COLO668 (cell line): ENCODE measurements around the gene DDC.

ENCODE experiments used
- DNase-seq: peaks from one replicate; lab custom pipeline; 2025; ENCODE audit not compliant: unreplicated experiment; lab: John Stamatoyannopoulos, UW

The DDC gene

DNA sequence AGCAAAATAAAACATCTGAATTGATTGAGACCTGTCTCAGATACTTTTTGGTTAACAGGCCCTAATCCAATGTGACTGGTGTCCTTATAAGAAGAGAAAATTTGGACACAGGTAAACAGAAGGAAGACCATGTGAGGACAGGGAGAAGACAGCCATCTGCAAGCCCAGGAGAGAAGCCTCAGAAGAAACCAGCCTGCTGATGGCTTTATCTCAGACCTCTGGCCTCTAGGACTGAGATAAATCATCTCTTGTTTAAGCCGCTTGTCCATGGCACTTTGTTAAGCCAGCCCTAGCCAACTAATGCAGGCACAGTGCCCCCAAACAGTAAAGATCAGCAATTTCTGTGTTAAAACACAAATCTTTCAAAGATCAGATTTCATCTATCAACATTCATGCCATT is 73.3 kb downstream of the DDC start:
- no peak for DNase-seq

DNA sequence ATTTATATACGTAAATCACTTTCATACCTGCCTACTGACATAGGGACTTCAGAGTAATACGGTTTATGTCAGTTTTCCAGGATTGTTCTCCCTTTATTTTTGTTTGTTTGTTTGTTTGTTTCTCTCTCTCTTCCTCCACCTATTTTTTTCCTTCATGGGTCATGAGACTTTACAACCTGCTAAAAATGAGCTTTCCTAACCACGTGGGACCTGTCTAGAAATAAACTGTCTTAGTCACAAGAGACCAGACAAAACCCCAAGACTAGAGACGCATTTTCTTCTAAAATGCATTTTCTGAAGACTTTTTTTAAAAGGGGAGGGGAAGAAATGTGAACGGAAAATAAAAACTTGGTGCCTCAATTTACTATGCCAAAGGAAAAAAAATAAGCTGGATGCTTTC is 74.0 kb downstream of the DDC start:
- DNase-seq = no peak

- DNase-seq = no peak
These were observed 76.8 kb downstream of the DDC start for GRCh38 chr7:50488379-50488778.

DNA sequence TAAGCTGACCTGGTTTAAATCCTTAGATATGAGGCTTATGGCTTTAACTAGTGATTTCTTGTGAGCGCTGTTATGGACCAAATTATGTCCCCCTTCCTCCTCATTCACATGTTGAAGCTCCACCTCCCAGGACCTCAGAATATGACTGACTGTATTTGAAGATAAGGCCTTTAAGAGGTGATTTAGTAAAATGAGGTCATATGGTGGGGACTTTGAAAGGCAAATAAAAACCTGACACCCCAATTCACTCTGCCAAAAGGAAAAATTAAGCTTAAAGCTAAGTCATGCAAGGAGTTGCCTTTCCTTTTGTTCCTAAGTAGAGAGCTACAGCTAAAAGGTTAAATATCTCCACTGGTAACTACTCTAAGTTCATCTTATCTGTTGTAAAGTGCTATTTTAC is 78.7 kb downstream of the DDC start:
- no peak for DNase-seq

DNA sequence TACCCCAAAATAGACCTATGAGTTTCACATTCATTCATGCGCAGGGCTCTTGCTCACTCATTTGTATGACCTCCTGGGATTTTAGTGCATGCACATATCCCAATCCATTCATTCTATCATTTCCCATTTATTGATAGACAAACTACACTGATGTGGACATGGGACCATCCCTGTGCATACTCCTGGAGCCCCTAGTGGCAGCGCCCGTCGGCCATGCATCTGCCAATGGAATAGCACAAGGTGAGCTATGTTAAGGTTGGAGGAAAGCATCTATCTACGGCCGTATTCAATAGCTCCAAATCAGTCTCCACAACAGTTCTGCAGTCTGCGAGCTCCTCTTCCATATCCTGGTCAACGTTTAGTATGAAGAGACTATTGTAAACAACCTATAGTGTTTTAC is 83.3 kb downstream of the DDC start:
- peak; percentile 22 for DNase-seq

DNA sequence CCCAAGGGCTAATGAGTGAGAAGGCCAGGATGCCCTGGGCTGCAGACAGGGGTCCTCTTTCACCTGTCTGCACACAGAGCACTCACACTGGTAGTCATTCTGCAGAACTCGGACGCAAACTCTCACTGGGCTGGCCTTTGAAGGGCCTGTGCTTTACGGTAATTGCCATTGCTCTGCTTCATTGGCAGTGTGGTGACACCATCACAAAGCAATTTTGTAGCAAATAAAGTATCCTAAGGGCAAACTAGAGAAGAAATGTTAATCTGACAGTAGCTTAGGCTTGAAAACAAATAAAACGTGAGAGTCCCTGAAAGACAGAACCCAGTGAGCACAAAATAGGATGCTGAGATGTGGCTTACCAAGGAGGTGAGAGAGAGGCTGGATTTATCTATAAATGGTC is 84.4 kb downstream of the DDC start:
- DNase-seq = no peak

DNA sequence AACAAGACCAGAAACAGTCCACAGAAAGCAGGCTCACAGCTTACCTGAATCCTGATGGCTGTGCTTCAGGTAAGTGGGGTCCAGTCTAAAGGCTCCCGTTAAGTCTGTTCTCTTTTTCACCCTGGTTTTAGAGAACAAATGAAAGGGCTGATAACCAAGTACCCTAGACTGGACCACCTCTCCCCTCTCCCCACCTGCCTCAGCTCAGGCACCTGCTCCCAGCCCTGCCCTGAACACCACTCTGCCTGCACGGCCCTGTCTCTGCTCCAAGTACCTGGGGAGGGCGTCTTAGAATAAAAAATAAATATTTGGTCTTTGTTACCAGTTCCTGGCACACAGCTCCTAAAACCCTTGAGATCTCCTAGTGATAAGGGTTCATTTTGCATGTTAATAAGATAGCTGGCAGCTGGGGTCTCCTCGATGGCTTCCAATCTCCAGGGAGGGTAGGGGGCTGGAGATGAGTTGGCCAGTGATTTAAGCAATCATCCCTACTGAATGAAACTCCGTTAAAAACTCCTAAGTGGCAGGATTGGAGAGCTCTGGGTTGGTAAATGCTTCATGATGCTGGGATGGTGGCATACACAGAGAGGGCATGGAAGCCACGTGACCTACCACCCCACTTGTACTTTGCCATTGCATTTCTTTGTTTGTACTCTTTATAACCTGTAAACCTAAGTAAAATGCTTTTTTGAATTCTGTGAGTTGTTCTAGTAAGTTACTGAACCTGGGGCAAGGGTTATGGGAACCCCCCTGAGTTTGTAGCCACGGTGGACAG is 85.3 kb downstream of the DDC start:
- DNase-seq = no peak

DNA sequence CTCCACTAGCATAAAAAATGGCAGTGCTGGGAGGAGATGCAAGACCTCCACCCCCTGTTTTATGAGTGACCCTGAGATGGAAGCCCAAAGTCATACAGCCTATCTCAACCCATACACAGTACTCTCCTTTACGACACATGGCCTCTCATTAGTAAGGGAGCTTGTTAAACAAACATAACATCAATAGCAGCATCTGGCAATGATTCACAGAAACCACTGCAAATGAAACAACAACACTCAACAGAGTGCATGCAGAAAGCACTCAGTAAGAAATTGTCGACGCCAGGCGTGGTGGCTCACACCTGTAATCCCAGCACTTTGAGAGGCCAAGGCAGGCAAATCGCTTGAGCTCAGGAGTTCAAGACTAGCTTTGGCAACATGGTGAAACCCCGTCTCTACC is 87.6 kb downstream of the DDC start:
- DNase-seq = peak; percentile 57

- no peak for DNase-seq
These were observed 88.1 kb downstream of the DDC start for GRCh38 chr7:50476953-50477625.

DNA sequence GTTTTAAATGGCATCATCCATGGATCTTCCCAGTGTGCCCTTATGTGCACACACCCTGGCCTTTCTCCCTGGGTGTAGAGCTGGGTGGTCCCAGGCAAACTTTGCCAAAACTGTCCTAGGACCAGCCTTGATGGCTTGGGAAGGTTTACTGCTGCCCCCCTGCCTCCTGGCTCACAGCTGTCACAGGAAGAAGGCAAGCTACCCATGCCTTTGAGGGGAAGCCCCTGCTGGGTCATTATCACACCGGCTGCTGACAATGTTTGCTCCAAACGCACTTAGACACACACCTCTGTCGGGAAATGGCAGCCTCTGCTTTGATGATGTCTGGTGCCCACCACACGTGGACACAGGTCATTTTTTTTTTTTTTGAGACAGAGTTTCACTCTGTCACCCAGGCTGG is 89.9 kb downstream of the DDC start:
- peak; percentile 31 for DNase-seq

DNA sequence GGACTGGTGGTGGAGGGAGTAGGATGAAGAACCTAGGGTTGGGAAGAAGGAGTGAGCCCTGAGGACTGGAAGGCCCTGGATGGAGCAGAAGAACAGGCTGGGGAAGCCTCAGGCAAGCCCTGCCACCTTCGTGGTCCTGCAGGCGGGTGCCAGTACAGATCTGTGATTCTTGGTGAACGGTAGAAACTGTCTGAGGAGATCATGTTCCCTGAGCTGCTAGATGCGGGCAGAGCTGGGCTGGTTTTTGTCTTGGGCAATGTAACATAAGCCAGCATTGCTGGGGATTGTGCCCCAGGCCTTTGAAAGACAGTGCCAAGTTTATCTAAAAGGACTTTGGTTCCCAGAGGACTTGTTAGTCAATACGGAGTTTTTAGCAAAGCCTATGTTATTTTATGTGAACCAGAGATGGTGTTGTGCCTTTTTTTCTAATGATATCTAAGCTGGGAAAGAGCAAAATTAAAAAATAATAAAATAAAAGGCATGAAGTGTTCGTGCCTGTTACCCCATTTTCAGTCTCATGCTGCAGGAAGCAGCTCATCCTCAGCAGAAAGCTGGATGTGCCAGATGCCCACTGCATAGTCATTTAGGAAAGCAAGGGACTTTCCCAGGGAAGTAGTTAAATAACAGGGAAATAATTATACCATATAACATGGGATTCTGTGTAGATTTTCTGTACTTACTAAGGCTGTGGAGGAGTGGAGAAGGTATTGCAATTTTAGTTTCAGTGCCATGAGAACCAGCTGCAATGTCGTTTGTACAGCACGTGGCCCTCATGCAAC is 90.6 kb downstream of the DDC start:
- DNase-seq = no peak

GRCh38 chr7:50473531-50473930 is 91.7 kb downstream of the DDC start:
- DNase-seq = no peak

DNA sequence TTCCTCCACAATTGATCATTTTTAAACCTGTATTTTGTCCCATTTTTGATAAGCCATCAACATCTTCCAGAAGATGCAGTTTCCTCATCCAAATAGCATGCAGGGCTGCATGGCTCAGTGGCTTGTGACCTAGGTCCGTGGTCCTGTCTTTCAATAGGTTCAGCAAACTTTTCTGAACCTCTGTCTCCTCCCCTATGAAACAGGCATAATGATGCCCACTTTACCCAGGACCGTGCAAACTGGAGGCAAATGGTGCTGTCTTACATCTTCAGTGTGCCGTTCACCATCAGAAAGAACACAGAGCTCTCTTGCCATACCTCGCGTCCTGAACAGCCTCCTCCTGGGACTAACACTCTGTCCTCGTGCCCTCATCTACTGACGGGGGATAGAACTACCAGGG is 92.8 kb downstream of the DDC start:
- no peak for DNase-seq

DNA sequence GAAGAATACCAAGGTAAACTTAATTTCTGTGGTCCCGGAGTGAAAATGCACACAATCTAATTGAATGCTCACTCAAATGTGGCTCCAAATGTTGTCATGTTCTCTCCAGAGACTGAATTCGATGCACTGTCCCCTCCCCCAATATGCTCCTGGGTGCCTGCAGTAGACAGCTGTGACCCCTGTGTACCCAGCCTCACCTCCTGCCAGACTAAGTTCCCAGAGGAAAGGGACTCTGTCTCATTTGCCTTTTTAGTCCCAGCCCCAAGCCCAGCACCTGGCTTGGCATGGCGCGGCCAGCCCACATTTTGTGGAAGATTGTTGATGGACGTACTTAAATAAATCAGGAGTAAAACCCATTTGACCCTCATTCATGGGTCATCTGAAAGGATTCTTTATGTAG is 93.2 kb downstream of the DDC start:
- DNase-seq = no peak

DNA sequence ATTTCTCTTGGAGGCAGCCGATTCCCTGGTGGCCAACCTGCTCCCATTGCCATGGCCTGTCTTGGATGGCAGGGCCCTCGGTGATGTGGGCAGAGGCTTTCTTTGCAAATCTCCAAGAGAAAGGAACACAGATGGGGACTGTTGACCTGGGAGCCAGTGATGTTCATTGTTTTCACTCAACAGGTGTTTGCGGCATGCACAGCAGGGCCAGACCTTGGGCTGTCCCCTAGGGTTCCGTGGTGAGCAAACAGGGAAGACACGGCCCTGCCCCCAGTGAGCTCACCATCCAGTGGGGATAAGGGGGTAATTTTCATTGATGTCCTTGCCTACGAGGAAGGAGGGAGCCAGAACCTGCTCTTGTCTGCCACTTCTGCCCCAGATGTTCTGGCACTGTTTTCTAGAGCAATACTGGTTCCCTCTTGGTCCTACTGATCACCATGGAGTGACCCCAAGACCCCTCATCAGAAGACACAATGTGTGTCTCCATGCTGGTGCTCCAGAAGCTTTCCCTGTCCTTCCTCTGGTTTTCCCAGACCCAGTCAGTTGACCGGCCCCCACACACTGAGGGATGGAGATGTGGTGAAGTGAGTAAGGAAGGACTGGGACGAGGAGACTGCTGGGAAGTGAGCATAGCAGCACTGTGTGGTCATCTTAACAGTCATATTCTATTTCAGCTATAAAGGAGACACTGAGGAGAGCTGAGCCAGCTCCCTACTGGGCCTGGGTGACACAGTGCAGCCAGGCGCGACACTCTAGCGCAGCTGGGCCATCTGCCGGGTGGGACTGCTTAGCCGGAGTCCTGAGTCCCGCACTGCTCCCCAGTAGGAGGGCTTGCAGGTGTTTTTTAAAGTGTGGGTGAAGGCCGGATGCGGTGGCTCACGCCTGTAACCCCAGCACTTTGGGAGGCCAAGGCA is 94.7 kb downstream of the DDC start:
- DNase-seq = peak; percentile 86

DNA sequence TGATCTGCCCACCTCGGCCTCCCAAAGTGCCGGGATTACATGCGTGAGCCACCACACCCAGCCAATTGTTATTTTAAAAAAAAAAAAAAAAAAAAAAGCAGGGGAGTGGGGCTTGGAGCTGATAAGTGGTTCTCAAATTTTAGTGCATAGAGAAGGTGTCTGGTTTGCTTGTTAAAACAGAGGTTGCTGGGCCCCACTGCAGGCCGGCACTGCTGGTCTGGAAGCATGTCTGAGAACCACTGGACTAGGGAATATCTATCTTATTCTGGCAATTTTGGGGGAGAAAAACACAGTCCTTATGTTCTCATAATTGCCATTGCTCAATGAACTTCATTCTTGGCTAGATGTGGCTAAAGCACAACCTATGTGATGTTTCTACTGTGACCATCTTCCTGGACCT is 96.0 kb downstream of the DDC start:
- no peak for DNase-seq

GRCh38 chr7:50467817-50468610 is 97.2 kb downstream of the DDC start:
- peak; percentile 67 for DNase-seq

GRCh38 chr7:50466815-50467585 is 98.2 kb downstream of the DDC start:
- no peak for DNase-seq

DNA sequence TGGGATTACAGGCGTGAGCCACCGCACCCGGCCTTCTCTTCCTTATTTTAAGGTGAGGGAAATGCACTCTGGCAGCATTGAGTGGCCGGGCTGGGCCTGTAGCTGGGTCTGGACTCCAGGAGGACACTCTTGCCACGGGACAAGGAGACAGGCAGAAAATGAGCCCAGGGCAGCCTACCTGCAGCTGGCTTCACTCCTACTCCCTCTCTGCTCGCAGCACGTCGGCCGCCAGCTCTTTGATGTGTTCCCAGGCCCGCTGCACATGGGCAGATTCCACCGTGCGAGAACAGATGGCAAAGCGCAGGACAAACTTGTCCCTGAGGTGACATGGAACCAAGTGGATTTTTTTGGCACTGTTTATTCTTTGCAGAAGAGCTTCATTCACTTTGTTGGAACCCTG is 102.2 kb downstream of the DDC start:
- no peak for DNase-seq
